Hepatocyte (in vitro differentiated cells): ENCODE data around the gene BTN2A1. TPM values are rescaled to one million over a fixed set of nuclear protein-coding genes. Genes with fewer than 3 reads are reported as not detected.

Experiments used
- DNase-seq: peaks from one replicate; pipeline ENCODE4 v3.0.0-alpha.2; 2016; ENCODE audit warnings: low spot score
- H2AFZ ChIP-seq: fragments of 200-600 bp; sonication (generic); 2 replicates; pipeline ENCODE4 v1.6.0; 2016; ENCODE audit warnings: antibody characterized with exemption, mild to moderate bottlenecking
- H3K27ac ChIP-seq: fragments of 200-600 bp; sonication (generic); 2 replicates; pipeline ENCODE4 v1.5.1; 2016; ENCODE audit warnings: mild to moderate bottlenecking
- H3K27me3 ChIP-seq: fragments of 200-600 bp; sonication (generic); 2 replicates; pipeline ENCODE4 v1.6.1; 2016
- H3K36me3 ChIP-seq: fragments of 200-600 bp; sonication (generic); replicated peaks from 2 replicates; pipeline ENCODE4 v1.5.1; 2016; ENCODE audit warnings: low read depth; ENCODE audit not compliant: insufficient read depth
- H3K4me1 ChIP-seq: fragments of 200-600 bp; sonication (generic); 2 replicates; pipeline ENCODE4 v1.5.1; 2016; ENCODE audit warnings: mild to moderate bottlenecking, moderate library complexity; ENCODE audit not compliant: insufficient read depth
- H3K4me2 ChIP-seq: fragments of 200-600 bp; sonication (generic); 2 replicates; pipeline ENCODE4 v1.6.0; 2016
- H3K4me3 ChIP-seq: fragments of 200-600 bp; sonication (generic); 2 replicates; pipeline ENCODE4 v1.5.1; 2016; ENCODE audit warnings: mild to moderate bottlenecking
- H3K79me2 ChIP-seq: fragments of 200-600 bp; sonication (generic); 2 replicates; pipeline ENCODE4 v1.6.0; 2017; ENCODE audit warnings: mild to moderate bottlenecking
- H3K9me2 ChIP-seq: fragments of 200-600 bp; sonication (generic); replicated peaks from 2 replicates; pipeline ENCODE4 v1.6.0; 2017; ENCODE audit warnings: mild to moderate bottlenecking; ENCODE audit not compliant: insufficient read depth
- H3K9me3 ChIP-seq: fragments of 200-600 bp; sonication (generic); 2 replicates; pipeline ENCODE4 v1.5.1; 2016; ENCODE audit warnings: low read depth, mild to moderate bottlenecking
- H4K20me1 ChIP-seq: fragments of 200-600 bp; sonication (generic); 2 replicates; pipeline ENCODE4 v1.6.0; 2016; ENCODE audit warnings: mild to moderate bottlenecking; ENCODE audit not compliant: insufficient read depth, poor library complexity, severe bottlenecking
- CTCF ChIP-seq: fragments of 200-600 bp; sonication (generic); IDR thresholded peaks from 2 replicates; pipeline ENCODE4 v1.5.1; 2016; ENCODE audit warnings: antibody characterized with exemption, mild to moderate bottlenecking; ENCODE audit not compliant: poor library complexity
- EZH2 ChIP-seq: fragments of 200-600 bp; sonication (generic); IDR thresholded peaks from 2 replicates; pipeline ENCODE4 v1.6.1; 2016; ENCODE audit warnings: antibody characterized with exemption, mild to moderate bottlenecking, borderline replicate concordance
- EZH2phosphoT487 ChIP-seq: fragments of 200-600 bp; sonication (generic); IDR thresholded peaks from one replicate; pipeline ENCODE4 v1.6.1; 2018; ENCODE audit warnings: antibody characterized with exemption, mild to moderate bottlenecking, low read depth, moderate library complexity; ENCODE audit not compliant: unreplicated experiment, severe bottlenecking
- WGBS: methylation state at CpG from one replicate; pipeline ENCODE4 v1.1.6; 2016; ENCODE audit warnings: low lambda C conversion rate; ENCODE audit errors: missing lambda C conversion rate; 5-methylcytosine and 5-hydroxymethylcytosine counted together
- polyA plus RNA-seq: library from polyadenylated mRNA; unstranded; fragments of >200 nt; fragmentation: Nextera tagmentation; extraction: Ambion mirVana; gene quantifications from 2 replicates; pipeline ENCODE4 v1.2.1, GENCODE V29; 2016
- total RNA-seq: library from RNA; depleted of rRNA; stranded (reverse); fragments of >200 nt; gene quantifications from 2 replicates; pipeline ENCODE4 v1.2.3, GENCODE V29; 2014

The BTN2A1 gene
- total and polyA plus RNA-seq, 2 experiments from 2014 or later = 14.9 to 21.4 TPM

- WGBS = 94% methylated on average over 3 of the region's 3 CpGs
- TF ChIP-seq EZH2 (no peak), EZH2phosphoT487 (no peak), CTCF (no peak)
- no peaks in the 10 kb centered on the region for H3K79me2 ChIP-seq
- H3K9me3 ChIP-seq = no peaks in the 10 kb centered on the region
- H3K27me3 ChIP-seq = no peaks in the 10 kb centered on the region
- no peak for DNase-seq
- H3K9me2 ChIP-seq = no peaks in the 10 kb centered on the region
- H3K4me2 ChIP-seq = no peak overlapping the region
- H2AFZ ChIP-seq = no peak overlapping the region
- no peak overlapping the region for H3K4me3 ChIP-seq
- no peaks in the 10 kb centered on the region for H4K20me1 ChIP-seq
- no peaks in the 10 kb centered on the region for H3K4me1 ChIP-seq
- no peak overlapping the region for H3K27ac ChIP-seq
- H3K36me3 ChIP-seq = no peaks in the 10 kb centered on the region
Observed at GRCh38 chr6:26494117-26494516, 36.4 kb downstream of the BTN2A1 start.

- H3K9me3 ChIP-seq = no peaks in the 10 kb centered on the region
- DNase-seq = no peak
- no peaks in the 10 kb centered on the region for H3K27me3 ChIP-seq
- no peaks in the 10 kb centered on the region for H3K4me1 ChIP-seq
- no peaks in the 10 kb centered on the region for H3K9me2 ChIP-seq
- no peak overlapping the region for H3K4me3 ChIP-seq
- H3K79me2 ChIP-seq = no peaks in the 10 kb centered on the region
- H3K27ac ChIP-seq = no peak overlapping the region
- no peak overlapping the region for H3K4me2 ChIP-seq
- no peak overlapping the region for H2AFZ ChIP-seq
- H4K20me1 ChIP-seq = no peaks in the 10 kb centered on the region
- TF ChIP-seq CTCF (no peak), EZH2phosphoT487 (no peak), EZH2 (no peak)
- H3K36me3 ChIP-seq = no peaks in the 10 kb centered on the region
- WGBS = 78% methylated on average over 1 of the region's 1 CpG
Observed at GRCh38 chr6:26495281-26495680, 37.5 kb downstream of the BTN2A1 start.

GRCh38 chr6:26497610-26498009, 39.9 kb downstream of the BTN2A1 start:
- WGBS = 83% methylated on average over 4 of the region's 4 CpGs

More at GRCh38 chr6:26497610-26498009, 39.9 kb downstream of the BTN2A1 start:
- no peak overlapping the region for H2AFZ ChIP-seq
- TF ChIP-seq EZH2 (no peak), CTCF (no peak), EZH2phosphoT487 (no peak)
- no peak for DNase-seq
- no peak overlapping the region for H3K4me3 ChIP-seq
- H3K79me2 ChIP-seq = no peaks in the 10 kb centered on the region
- H3K36me3 ChIP-seq = no peaks in the 10 kb centered on the region
- no peaks in the 10 kb centered on the region for H4K20me1 ChIP-seq
- H3K4me2 ChIP-seq = no peak overlapping the region
- H3K9me2 ChIP-seq = no peaks in the 10 kb centered on the region
- peaks cover 17% of the 10 kb centered on the region for H3K27me3 ChIP-seq
- no peaks in the 10 kb centered on the region for H3K4me1 ChIP-seq
- no peaks in the 10 kb centered on the region for H3K9me3 ChIP-seq
- H3K27ac ChIP-seq = no peak overlapping the region
